Bronchial epithelial cell (primary cell): ENCODE measurements around the gene PPP1R12C. TPM values are rescaled to one million over a fixed set of nuclear protein-coding genes. Genes with fewer than 3 reads are reported as not detected.
A peak's percentile ranks its signal among the peaks of the same experiment; 100 is the strongest.

Experiments used
- DNase-seq: peaks from one replicate; pipeline ENCODE4 v3.0.0-alpha.2; 2010; ENCODE audit warnings: low read depth
- FAIRE-seq: peaks from 2 replicates; lab custom pipeline; 2011; peaks lifted over from hg19 to GRCh38; lab: Jason Lieb, UNC
- H3K27me3 ChIP-seq: 2 replicates; pipeline ENCODE4 v1.5.1; 2011; ENCODE audit warnings: low read length; ENCODE audit not compliant: control insufficient read depth, insufficient read depth
- H3K36me3 ChIP-seq: 2 replicates; pipeline ENCODE4 v1.5.1; 2011; ENCODE audit warnings: low read length; ENCODE audit not compliant: control insufficient read depth, insufficient read depth
- H3K4me3 ChIP-seq: 2 replicates; pipeline ENCODE4 v1.5.1; 2011; ENCODE audit warnings: mild to moderate bottlenecking, low read depth, low read length, control low read depth
- CTCF ChIP-seq: IDR thresholded peaks from 2 replicates; pipeline ENCODE4 v1.5.1; 2011; ENCODE audit warnings: mild to moderate bottlenecking, moderate library complexity, low read length, control low read depth, inconsistent platforms; ENCODE audit not compliant: insufficient read depth, severe bottlenecking
- total RNA-seq: library from RNA; depleted of rRNA; stranded (reverse); fragments of >200 nt; gene quantifications from 2 replicates; pipeline ENCODE4 v1.2.1, GENCODE V29; 2014

The PPP1R12C gene
- total RNA-seq, result 22.9 and 25.6 TPM in 2 replicates

GRCh38 chr19:55116859-55117662 lies at the start of gene PPP1R12C:
Gene PPP1R12C (minus strand): TSS chr19:55117637. CDS start chr19:55117543, 94 bp downstream.
- DNase-seq (no peak), FAIRE-seq (no peak)
- TF ChIP-seq CTCF, result no peak

GRCh38 chr19:55166530-55167268 lies 49.3 kb upstream of the PPP1R12C start, which contains the start of gene DNAAF3:
Gene DNAAF3 (minus strand): TSS chr19:55166613. CDS start chr19:55166413, 200 bp downstream.
- Histone ChIP-seq H3K27me3 (no peaks in the 10 kb centered on the region), H3K36me3 (no peaks in the 10 kb centered on the region), H3K4me3 (peak within 1 kb of the TSS; percentile 48)
- FAIRE-seq, result no peak
- DNase-seq, result peak; percentile 92
- no peak for TF ChIP-seq CTCF

More at GRCh38 chr19:55116859-55117662, at the start of gene PPP1R12C:
- peak within 1 kb of the TSS; percentile 92 for H3K4me3 ChIP-seq
- H3K27me3 ChIP-seq, result no peaks in the 10 kb centered on the region
- peaks cover 3% of the 10 kb centered on the region for H3K36me3 ChIP-seq

GRCh38 chr19:55165952-55166529 lies 48.6 kb upstream of the PPP1R12C start:
- Histone ChIP-seq H3K36me3 (no peaks in the 10 kb centered on the region), H3K4me3 (peak overlapping the region; percentile 48), H3K27me3 (no peaks in the 10 kb centered on the region)
- FAIRE-seq (no peak), DNase-seq (peak; percentile 65)
- TF ChIP-seq CTCF, result peak; percentile 71

GRCh38 chr19:55161571-55162322 lies 44.3 kb upstream of the PPP1R12C start:
- no peaks in the 10 kb centered on the region for H3K27me3 ChIP-seq
- H3K4me3 ChIP-seq, result no peak overlapping the region
- TF ChIP-seq CTCF, result no peak
- H3K36me3 ChIP-seq, result no peaks in the 10 kb centered on the region
- FAIRE-seq (no peak), DNase-seq (no peak)

GRCh38 chr19:55160986-55161365 lies 43.5 kb upstream of the PPP1R12C start:
- no peak overlapping the region for H3K4me3 ChIP-seq
- H3K27me3 ChIP-seq, result no peaks in the 10 kb centered on the region
- FAIRE-seq, result no peak
- TF ChIP-seq CTCF, result no peak
- no peaks in the 10 kb centered on the region for H3K36me3 ChIP-seq
- no peak for DNase-seq
